B cell (primary cell): ENCODE results near the gene PRM1. TPM values are rescaled to one million over a fixed set of nuclear protein-coding genes. Genes with fewer than 3 reads are reported as not detected.
A peak's percentile ranks its signal among the peaks of the same experiment; 100 is the strongest.

Source experiments
- ATAC-seq: fragments of 200-7000 bp; cut with Tn5 transposase; one replicate; pipeline ENCODE4 v1.10.0; 2021; ENCODE audit warnings: low read depth, mild to moderate bottlenecking, moderate number of reproducible peaks, moderate library complexity
- CTCF ChIA-PET: fragments of 350-600 bp; sonication (Branson Sonifier 250); formaldehyde crosslinking; loops from one replicate; lab custom pipeline; 2021; ENCODE audit warnings: antibody characterized with exemption, inconsistent platforms; lab: Charles Lee
- POLR2A ChIA-PET: fragments of 350-600 bp; sonication (Branson Sonifier 250); formaldehyde crosslinking; loops from one replicate; lab custom pipeline; 2021; ENCODE audit warnings: antibody characterized with exemption; lab: Charles Lee
- DNase-seq: peaks from one replicate; pipeline ENCODE4 v3.0.0; 2013
- H2AFZ ChIP-seq: 2 replicates; pipeline ENCODE4 v1.6.1; 2012; ENCODE audit warnings: mild to moderate bottlenecking, low read depth, low read length; ENCODE audit not compliant: insufficient read depth, poor library complexity, severe bottlenecking
- H3K27ac ChIP-seq, 2 donors: 1 replicate in 1 of 2; 2 replicates in 1 of 2; pipeline ENCODE4 v1.5.1; 2012 to 2013; ENCODE audit warnings: low read length in 2 of 2, mild to moderate bottlenecking in 2 of 2, moderate library complexity in 1 of 2
- H3K27me3 ChIP-seq, 4 experiments: fragments of 200-600 bp in 1 of 4; sonication (generic) in 1 of 4; replicated peaks in 1 of 4; 1 replicate in 2 of 4; 2 replicates in 2 of 4; pipeline versions ENCODE4 v1.6.1 to v1.7.0; 2013 to 2016; ENCODE audit warnings: low read length in 3 of 4, mild to moderate bottlenecking in 2 of 4, mixed read lengths in 1 of 4, moderate library complexity in 1 of 4; ENCODE audit not compliant: insufficient read depth in 4 of 4, control insufficient read depth in 3 of 4; ENCODE audit errors: control extremely low read depth in 1 of 4
- H3K36me3 ChIP-seq, 2 experiments: replicated peaks in 1 of 2; 1 replicate in 1 of 2; 2 replicates in 1 of 2; pipeline versions ENCODE4 v1.6.1 to v1.7.1; 2013; ENCODE audit warnings: low read length in 1 of 2; ENCODE audit not compliant: insufficient read depth in 2 of 2, control insufficient read depth in 1 of 2; ENCODE audit errors: control extremely low read depth in 1 of 2, extremely low read depth in 1 of 2
- H3K4me1 ChIP-seq, 2 donors: fragments of 200-600 bp in 1 of 2; sonication (generic) in 1 of 2; 1 replicate in 1 of 2; 2 replicates in 1 of 2; pipeline versions ENCODE4 v1.5.1 to v1.6.1; 2013 to 2017; ENCODE audit warnings: low read length in 2 of 2; ENCODE audit not compliant: control insufficient read depth in 2 of 2, insufficient read depth in 2 of 2
- H3K4me2 ChIP-seq: replicated peaks from 2 replicates; pipeline ENCODE3; 2012; ENCODE audit warnings: mild to moderate bottlenecking, low read depth, low read length; ENCODE audit not compliant: poor library complexity, severe bottlenecking
- H3K4me3 ChIP-seq, 5 experiments: fragments of 200-600 bp in 1 of 5; sonication (generic) in 1 of 5; 1 replicate in 3 of 5; 2 replicates in 2 of 5; pipeline versions ENCODE4 v1.5.1 to v1.7.0; 2011 to 2016; ENCODE audit warnings: low read length in 4 of 5, mild to moderate bottlenecking in 4 of 5, low read depth in 2 of 5, control low read depth in 1 of 5, moderate library complexity in 1 of 5; ENCODE audit not compliant: insufficient read depth in 1 of 5; ENCODE audit errors: control extremely low read depth in 1 of 5, extremely low read depth in 1 of 5
- H3K79me2 ChIP-seq: fragments of 200-600 bp; sonication (generic); one replicate; pipeline ENCODE4 v1.6.0; 2016; ENCODE audit warnings: low read length; ENCODE audit not compliant: control insufficient read depth, insufficient read depth
- H3K9ac ChIP-seq: fragments of 200-600 bp; sonication (generic); 2 replicates; pipeline ENCODE4 v1.6.1; 2017; ENCODE audit warnings: mild to moderate bottlenecking, low read length, moderate library complexity
- H3K9me3 ChIP-seq, 3 donors: one replicate each; pipeline versions ENCODE4 v1.6.1 to v1.7.1; 2013; ENCODE audit warnings: low read length in 2 of 3; ENCODE audit not compliant: control insufficient read depth in 2 of 3, insufficient read depth in 1 of 3; ENCODE audit errors: control extremely low read depth in 1 of 3
- H4K20me1 ChIP-seq: 2 replicates; pipeline ENCODE4 v1.6.0; 2012; ENCODE audit warnings: mild to moderate bottlenecking, low read length; ENCODE audit not compliant: insufficient read depth, control insufficient read depth, poor library complexity, severe bottlenecking
- H3K27ac Mint-ChIP-seq: one replicate; pipeline ENCODE4 v1.8.0; 2021; ENCODE audit warnings: mixed read lengths
- H3K27me3 Mint-ChIP-seq: one replicate; pipeline ENCODE4 v1.8.0; 2021; ENCODE audit warnings: mixed read lengths
- H3K4me1 Mint-ChIP-seq: one replicate; pipeline ENCODE4 v1.8.0; 2021; ENCODE audit warnings: mixed read lengths
- H3K4me3 Mint-ChIP-seq: one replicate; pipeline ENCODE4 v1.8.0; 2021; ENCODE audit warnings: mixed read lengths
- H3K9me3 Mint-ChIP-seq: one replicate; pipeline ENCODE4 v1.8.0; 2022; ENCODE audit warnings: mixed read lengths; ENCODE audit not compliant: insufficient read depth
- CTCF ChIP-seq: fragments of 200-600 bp; IDR thresholded peaks from one replicate; pipeline ENCODE4 v1.8.0; 2022; ENCODE audit warnings: antibody characterized with exemption, mild to moderate bottlenecking
- EZH2 ChIP-seq: IDR thresholded peaks from 2 replicates; pipeline ENCODE4 v1.6.1; 2012; ENCODE audit warnings: borderline replicate concordance, low read depth, mild to moderate bottlenecking, moderate library complexity, low read length; ENCODE audit not compliant: insufficient read depth, poor library complexity, severe bottlenecking
- WGBS: methylation state at CpG from one replicate; pipeline ENCODE4 v1.1.5; 2013; ENCODE audit warnings: missing lambda C conversion rate; ENCODE audit not compliant: insufficient coverage; 5-methylcytosine and 5-hydroxymethylcytosine counted together
- intact Hi-C: fragments of 100-400 bp; cut with micrococcal nuclease; formaldehyde crosslinking; loops from one replicate; pipeline ENCODE4 v1.10.0; 2022
- polyA plus RNA-seq: library from polyadenylated mRNA; depleted of rRNA; stranded (reverse); fragments of >200 nt; gene quantifications from 2 replicates; pipeline ENCODE4 v1.2.3, GENCODE V29; 2012
- total RNA-seq, 2 donors: library from RNA; stranded (reverse); fragments of 120-200 nt in 1 of 2; gene quantifications; 1 replicate in 1 of 2; 2 replicates in 1 of 2; pipeline versions ENCODE4 v1.2.3 to v1.2.4, GENCODE V29; 2013 to 2022

Gene PRM1
- total and polyA plus RNA-seq, 2 donors (not counting 1 experiment from before 2014, with no cell fraction given) = not detected

- TF ChIP-seq CTCF = no peak
- TF ChIP-seq EZH2 = no peak
- no peak overlapping the region for H3K4me3 Mint-ChIP-seq
- Histone ChIP-seq H3K9me3 (peaks cover 0 to 9% (median 0%) of the 10 kb centered on the region in 3 donors), H3K79me2 (no peaks in the 10 kb centered on the region), H3K36me3 (no peaks in the 10 kb centered on the region), H3K4me2 (no peak overlapping the region), H3K9ac (no peak overlapping the region), H3K27me3 (no peaks in the 10 kb centered on the region), H3K27ac (no peak overlapping the region), H4K20me1 (no peaks in the 10 kb centered on the region), H3K4me1 (peaks cover 45 to 58% of the 10 kb centered on the region in 2 donors), H3K4me3 (no peak overlapping the region), H2AFZ (no peak overlapping the region)
- H3K9me3 Mint-ChIP-seq = no peaks in the 10 kb centered on the region
- CTCF ChIA-PET = interaction anchor here (1.5 kb wide), 1 partner anchor 17 kb away, joined by 4 read pairs; no protein-coding TSS in a partner anchor
- POLR2A ChIA-PET = interaction anchor here (6.8 kb wide), 1 partner anchor 13 kb away, joined by 94 read pairs; no protein-coding TSS in a partner anchor
- peaks cover 62% of the 10 kb centered on the region for H3K4me1 Mint-ChIP-seq
- peak overlapping the region; percentile 82 for H3K27ac Mint-ChIP-seq
- ATAC-seq = no peak
- 94% methylated on average over 7 of the region's 8 CpGs for WGBS
- no peak for DNase-seq
- intact Hi-C loops = loop anchor here (5.0 kb wide), 2 partner anchors 237 to 368 kb away; no protein-coding TSS in a partner anchor
- H3K27me3 Mint-ChIP-seq = no peaks in the 10 kb centered on the region
Measured at GRCh38 chr16:11314309-11314894, 33.3 kb upstream of the PRM1 start.
